ENCODE measurements around the gene PLD4. TPM values are rescaled to one million over a fixed set of nuclear protein-coding genes. Genes with fewer than 3 reads are reported as not detected.

PLD4 gene
- total and polyA plus RNA-seq, 3 donors from 2014 or later = 1.1 to 1.7 (median 1.2) TPM

DNA sequence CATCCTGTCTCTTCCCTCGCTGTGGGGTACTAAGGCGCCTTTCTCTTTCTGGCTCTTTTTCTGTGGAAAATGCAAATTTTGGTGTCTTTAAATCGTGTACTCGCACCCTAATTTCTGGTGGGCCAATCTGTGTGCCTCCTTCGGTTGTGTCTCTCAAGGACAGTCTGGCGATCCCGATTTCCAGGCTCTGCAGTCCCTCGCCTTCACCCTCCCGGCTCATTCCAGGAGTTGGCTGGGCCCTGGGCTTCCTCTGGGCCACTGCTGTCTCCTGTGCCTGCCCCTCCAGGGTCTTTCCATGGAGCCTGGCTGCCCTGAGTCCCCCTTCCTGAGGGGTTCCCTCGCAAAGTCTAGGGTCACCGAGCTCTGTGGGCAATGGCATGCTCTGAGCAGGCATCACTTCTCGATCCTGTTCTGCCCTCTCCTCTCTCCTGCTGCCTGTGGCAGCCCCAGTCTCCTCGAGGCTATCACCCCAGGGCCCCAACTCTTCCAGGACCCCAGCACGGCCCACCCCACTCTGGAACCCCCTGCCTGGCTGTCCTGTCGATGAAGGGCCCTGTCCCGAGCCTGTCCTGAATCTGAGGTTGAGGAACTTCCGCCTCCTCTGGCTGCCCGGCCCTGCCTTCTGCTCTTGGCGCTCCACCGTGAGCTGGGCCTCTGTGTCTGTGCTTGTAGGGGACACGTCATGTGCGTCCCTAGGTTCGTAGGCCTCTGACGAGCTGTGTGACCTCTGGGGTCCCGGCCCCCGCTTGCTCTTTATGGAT lies 29.4 kb downstream of the PLD4 start:
- DNase-seq = no peak
- intact Hi-C loops (cut with DNase I; ENCODE audit: low total_unique reads) = no loop called here
- 89 to 91% methylated on average over 18 to 26 of the region's 26 CpGs for WGBS, 2 donors
- no peak overlapping the region for H3K27ac ChIP-seq
- no peaks in the 10 kb centered on the region for H3K9me3 ChIP-seq
- no peaks in the 10 kb centered on the region for H3K4me1 ChIP-seq
- no peaks in the 10 kb centered on the region for H3K27me3 ChIP-seq
- H3K36me3 ChIP-seq (ENCODE audit: low read depth, missing control alignments) = no peaks in the 10 kb centered on the region
- TF ChIP-seq, protein P1, sequence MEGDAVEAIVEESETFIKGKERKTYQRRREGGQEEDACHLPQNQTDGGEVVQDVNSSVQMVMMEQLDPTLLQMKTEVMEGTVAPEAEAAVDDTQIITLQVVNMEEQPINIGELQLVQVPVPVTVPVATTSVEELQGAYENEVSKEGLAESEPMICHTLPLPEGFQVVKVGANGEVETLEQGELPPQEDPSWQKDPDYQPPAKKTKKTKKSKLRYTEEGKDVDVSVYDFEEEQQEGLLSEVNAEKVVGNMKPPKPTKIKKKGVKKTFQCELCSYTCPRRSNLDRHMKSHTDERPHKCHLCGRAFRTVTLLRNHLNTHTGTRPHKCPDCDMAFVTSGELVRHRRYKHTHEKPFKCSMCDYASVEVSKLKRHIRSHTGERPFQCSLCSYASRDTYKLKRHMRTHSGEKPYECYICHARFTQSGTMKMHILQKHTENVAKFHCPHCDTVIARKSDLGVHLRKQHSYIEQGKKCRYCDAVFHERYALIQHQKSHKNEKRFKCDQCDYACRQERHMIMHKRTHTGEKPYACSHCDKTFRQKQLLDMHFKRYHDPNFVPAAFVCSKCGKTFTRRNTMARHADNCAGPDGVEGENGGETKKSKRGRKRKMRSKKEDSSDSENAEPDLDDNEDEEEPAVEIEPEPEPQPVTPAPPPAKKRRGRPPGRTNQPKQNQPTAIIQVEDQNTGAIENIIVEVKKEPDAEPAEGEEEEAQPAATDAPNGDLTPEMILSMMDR (IDR thresholded peaks at IDR 0.05) = no peak
- TF ChIP-seq POLR2A (IDR thresholded peaks at IDR 0.05) = no peak
- no peak overlapping the region for H3K4me3 ChIP-seq

DNA sequence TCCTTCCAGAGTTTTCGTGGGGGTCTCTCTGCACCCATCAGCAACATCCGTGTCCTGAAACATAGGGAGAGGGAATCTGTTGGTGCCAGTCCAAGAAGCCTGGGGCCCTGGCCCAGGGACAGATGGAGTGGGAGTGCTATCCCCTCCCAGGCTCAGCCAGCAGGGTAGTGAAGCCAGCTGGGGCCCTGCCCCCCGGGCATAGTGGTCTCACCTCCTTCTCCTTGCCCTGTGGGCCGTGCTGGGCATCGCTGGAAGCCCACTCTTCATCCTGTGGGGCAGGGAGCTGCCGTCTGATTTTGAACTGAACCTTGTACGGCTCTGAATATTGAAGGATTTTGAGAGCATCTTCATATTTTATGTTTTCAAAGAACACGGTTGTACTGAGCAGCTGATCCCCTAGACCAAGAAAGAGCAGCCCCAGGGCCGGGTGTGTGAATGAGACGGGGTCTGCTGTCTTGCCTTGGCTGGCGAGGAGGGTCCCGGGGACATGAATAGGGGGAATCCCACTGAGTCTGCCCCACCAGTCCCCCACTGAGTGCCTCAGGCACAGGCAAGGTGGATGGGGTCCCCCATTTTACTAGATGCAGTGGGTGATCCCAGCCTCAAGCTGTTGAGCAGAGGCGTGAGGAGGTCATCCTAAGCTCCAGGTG lies 30.2 kb downstream of the PLD4 start:
- TF ChIP-seq, protein P1 (IDR thresholded peaks at IDR 0.05) = no peak
- no peak for TF ChIP-seq POLR2A (IDR thresholded peaks at IDR 0.05)
- H3K9me3 ChIP-seq = no peaks in the 10 kb centered on the region
- intact Hi-C loops (cut with DNase I; ENCODE audit: low total_unique reads) = no loop called here
- no peak overlapping the region for H3K4me3 ChIP-seq
- no peak for DNase-seq
- H3K27ac ChIP-seq = no peak overlapping the region
- H3K4me1 ChIP-seq = no peaks in the 10 kb centered on the region
- H3K36me3 ChIP-seq (ENCODE audit: low read depth, missing control alignments) = no peaks in the 10 kb centered on the region
- H3K27me3 ChIP-seq = no peaks in the 10 kb centered on the region
- WGBS, 2 donors = 82 to 89% methylated on average over 13 of the region's 13 CpGs

DNA sequence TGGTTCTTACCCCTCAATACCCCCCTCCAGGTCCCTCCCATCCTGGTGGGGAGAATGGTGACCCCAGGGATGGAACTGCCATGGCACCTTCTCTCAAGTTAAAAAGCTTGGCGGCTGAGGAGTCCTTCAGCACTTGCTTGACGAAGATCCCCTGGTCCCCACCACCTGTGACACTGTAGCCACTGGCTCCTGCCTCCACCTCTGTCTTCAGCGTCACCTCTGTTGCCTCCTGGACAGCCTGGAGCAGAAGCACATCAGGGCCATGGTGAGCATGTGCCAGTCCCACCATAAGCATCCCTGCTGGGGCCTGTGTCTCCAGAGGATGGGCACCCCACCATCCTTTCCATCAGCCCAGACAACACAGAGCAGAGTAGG lies 30.7 kb downstream of the PLD4 start:
- intact Hi-C loops (cut with DNase I; ENCODE audit: low total_unique reads) = no loop called here
- Histone ChIP-seq H3K9me3 (no peaks in the 10 kb centered on the region), H3K27ac (no peak overlapping the region), H3K27me3 (no peaks in the 10 kb centered on the region), H3K4me1 (no peaks in the 10 kb centered on the region), H3K36me3 (ENCODE audit: low read depth, missing control alignments) (no peaks in the 10 kb centered on the region), H3K4me3 (no peak overlapping the region)
- TF ChIP-seq, protein P1 (IDR thresholded peaks at IDR 0.05) = no peak
- no peak for TF ChIP-seq POLR2A (IDR thresholded peaks at IDR 0.05)
- no peak for DNase-seq
- WGBS, 2 donors = 88 to 98% methylated on average over 3 of the region's 3 CpGs

DNA sequence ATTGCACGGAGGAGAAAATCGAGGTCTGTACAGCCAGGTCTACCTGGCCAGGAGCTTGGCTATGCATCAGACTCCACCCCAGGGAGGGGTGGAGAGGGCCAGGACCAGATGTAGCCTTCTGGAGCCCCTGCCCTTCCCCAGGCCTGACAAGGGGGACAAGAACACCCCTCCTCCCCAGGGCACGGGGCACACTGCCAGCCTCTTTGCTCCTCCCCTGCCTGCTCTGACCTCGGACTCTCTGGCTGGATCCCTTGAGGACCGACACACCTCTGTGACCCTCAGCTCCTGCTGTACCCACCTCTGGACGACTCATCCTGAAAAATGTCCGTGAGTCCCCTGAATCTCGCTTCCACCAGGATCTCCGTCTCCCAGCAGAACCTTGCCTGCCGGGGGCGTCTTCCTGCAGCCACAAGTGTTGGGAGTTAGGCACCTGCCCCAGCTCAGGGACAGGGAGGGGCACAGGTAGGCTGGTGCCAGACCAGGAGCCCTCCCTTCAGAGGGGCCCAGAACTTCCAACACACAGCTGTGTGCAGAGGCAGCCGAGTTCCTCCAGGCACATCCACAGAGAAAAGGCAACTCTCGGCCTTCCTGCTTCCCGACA lies 31.7 kb downstream of the PLD4 start:
- Histone ChIP-seq H3K9me3 (no peaks in the 10 kb centered on the region), H3K27me3 (no peaks in the 10 kb centered on the region), H3K36me3 (ENCODE audit: low read depth, missing control alignments) (no peaks in the 10 kb centered on the region), H3K4me3 (no peak overlapping the region), H3K27ac (no peak overlapping the region), H3K4me1 (no peaks in the 10 kb centered on the region)
- TF ChIP-seq, protein P1 (IDR thresholded peaks at IDR 0.05) = no peak
- no peak for TF ChIP-seq POLR2A (IDR thresholded peaks at IDR 0.05)
- no peak for DNase-seq
- WGBS, 2 donors = 78 to 86% methylated on average over 13 to 14 of the region's 14 CpGs
- intact Hi-C loops (cut with DNase I; ENCODE audit: low total_unique reads) = no loop called here
